Measurements from ENCODE around the gene AQP9.

Gene AQP9

GRCh38 chr15:58228718-58229117, 90.5 kb downstream of the AQP9 start:
- TF ChIP-seq NFIC (IDR thresholded peaks at IDR 0.05) (no peak), MAX (IDR thresholded peaks at IDR 0.05) (no peak), RAD21 (IDR thresholded peaks at IDR 0.05; ENCODE audit: low read depth) (no peak), CREB1 (IDR thresholded peaks at IDR 0.05; ENCODE audit: low read depth) (no peak), FOXM1 (IDR thresholded peaks at IDR 0.05; ENCODE audit: borderline replicate concordance, low read depth) (no peak), TAF1 (IDR thresholded peaks at IDR 0.05; ENCODE audit: low read depth) (no peak), EGR1 (IDR thresholded peaks at IDR 0.05) (no peak)
- TF ChIP-seq, protein P1, sequence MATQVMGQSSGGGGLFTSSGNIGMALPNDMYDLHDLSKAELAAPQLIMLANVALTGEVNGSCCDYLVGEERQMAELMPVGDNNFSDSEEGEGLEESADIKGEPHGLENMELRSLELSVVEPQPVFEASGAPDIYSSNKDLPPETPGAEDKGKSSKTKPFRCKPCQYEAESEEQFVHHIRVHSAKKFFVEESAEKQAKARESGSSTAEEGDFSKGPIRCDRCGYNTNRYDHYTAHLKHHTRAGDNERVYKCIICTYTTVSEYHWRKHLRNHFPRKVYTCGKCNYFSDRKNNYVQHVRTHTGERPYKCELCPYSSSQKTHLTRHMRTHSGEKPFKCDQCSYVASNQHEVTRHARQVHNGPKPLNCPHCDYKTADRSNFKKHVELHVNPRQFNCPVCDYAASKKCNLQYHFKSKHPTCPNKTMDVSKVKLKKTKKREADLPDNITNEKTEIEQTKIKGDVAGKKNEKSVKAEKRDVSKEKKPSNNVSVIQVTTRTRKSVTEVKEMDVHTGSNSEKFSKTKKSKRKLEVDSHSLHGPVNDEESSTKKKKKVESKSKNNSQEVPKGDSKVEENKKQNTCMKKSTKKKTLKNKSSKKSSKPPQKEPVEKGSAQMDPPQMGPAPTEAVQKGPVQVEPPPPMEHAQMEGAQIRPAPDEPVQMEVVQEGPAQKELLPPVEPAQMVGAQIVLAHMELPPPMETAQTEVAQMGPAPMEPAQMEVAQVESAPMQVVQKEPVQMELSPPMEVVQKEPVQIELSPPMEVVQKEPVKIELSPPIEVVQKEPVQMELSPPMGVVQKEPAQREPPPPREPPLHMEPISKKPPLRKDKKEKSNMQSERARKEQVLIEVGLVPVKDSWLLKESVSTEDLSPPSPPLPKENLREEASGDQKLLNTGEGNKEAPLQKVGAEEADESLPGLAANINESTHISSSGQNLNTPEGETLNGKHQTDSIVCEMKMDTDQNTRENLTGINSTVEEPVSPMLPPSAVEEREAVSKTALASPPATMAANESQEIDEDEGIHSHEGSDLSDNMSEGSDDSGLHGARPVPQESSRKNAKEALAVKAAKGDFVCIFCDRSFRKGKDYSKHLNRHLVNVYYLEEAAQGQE (IDR thresholded peaks at IDR 0.05; ENCODE audit: low read depth) = no peak

- TF ChIP-seq USF1 (IDR thresholded peaks at IDR 0.05) = peak; percentile 56; the same call in 1 of the 2 replicates
- TF ChIP-seq MAX (IDR thresholded peaks at IDR 0.05) = peak; percentile 43
- TF ChIP-seq TAF1 (IDR thresholded peaks at IDR 0.05; ENCODE audit: low read depth) = no peak
Measured at GRCh38 chr15:58229297-58229768, 91.2 kb downstream of the AQP9 start.

GRCh38 chr15:58232281-58233065, 94.3 kb downstream of the AQP9 start:
- TF ChIP-seq, protein P1 (IDR thresholded peaks at IDR 0.05; ENCODE audit: low read depth) = no peak
- TF ChIP-seq TCF12 (IDR thresholded peaks at IDR 0.05; ENCODE audit: low read depth) = no peak
- no peak for TF ChIP-seq YY1 (IDR thresholded peaks at IDR 0.05; ENCODE audit: low read depth)
- no peak for TF ChIP-seq ZBTB7A (IDR thresholded peaks at IDR 0.05; ENCODE audit: low read depth)
- TF ChIP-seq CREB1 (IDR thresholded peaks at IDR 0.05; ENCODE audit: low read depth) = no peak
- TF ChIP-seq RAD21 (IDR thresholded peaks at IDR 0.05; ENCODE audit: low read depth) = no peak

- TF ChIP-seq TCF12 (IDR thresholded peaks at IDR 0.05; ENCODE audit: low read depth) (no peak), RAD21 (IDR thresholded peaks at IDR 0.05; ENCODE audit: low read depth) (no peak), CEBPB (IDR thresholded peaks at IDR 0.05) (no peak), MAX (IDR thresholded peaks at IDR 0.05) (no peak), YY1 (IDR thresholded peaks at IDR 0.05; ENCODE audit: low read depth) (no peak), CREB1 (IDR thresholded peaks at IDR 0.05; ENCODE audit: low read depth) (no peak), TAF1 (IDR thresholded peaks at IDR 0.05; ENCODE audit: low read depth) (no peak), EP300 (IDR thresholded peaks at IDR 0.05; ENCODE audit: borderline replicate concordance) (no peak), TEAD4 (IDR thresholded peaks at IDR 0.05) (no peak)
Measured at GRCh38 chr15:58233341-58233740, 95.2 kb downstream of the AQP9 start.

Measured in Ishikawa (cell line).